GM19468 (cell line): Measurements from ENCODE around the gene JARID2.

Source experiments
- ATAC-seq: cut with Tn5 transposase; IDR thresholded peaks from one replicate; pipeline ENCODE4 v1.9.1; 2021; ENCODE audit warnings: mild to moderate bottlenecking, moderate library complexity, moderate number of reproducible peaks; ENCODE audit not compliant: unreplicated experiment; ENCODE audit errors: extremely low read depth

JARID2 gene

DNA sequence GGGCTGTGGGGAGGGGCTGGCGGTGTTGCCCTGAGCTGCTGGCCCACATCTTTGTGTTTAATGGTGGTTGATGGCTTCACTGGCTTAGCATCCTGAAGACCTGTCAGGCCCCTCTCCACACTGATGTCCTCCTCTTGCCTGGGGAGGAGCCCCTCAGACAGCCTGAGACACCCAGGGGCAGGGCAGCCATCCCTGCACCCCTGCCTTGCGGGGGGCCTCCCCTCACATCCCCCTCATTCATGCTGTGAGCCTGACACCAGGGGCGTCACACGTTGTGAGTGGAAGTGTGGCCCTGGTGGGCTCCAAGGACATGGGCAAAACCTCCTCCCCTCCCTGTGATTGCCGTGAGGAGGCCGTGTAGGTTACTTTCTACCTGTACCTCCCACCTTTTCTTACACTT is 264.3 kb downstream of the JARID2 start:
- no peak for ATAC-seq

DNA sequence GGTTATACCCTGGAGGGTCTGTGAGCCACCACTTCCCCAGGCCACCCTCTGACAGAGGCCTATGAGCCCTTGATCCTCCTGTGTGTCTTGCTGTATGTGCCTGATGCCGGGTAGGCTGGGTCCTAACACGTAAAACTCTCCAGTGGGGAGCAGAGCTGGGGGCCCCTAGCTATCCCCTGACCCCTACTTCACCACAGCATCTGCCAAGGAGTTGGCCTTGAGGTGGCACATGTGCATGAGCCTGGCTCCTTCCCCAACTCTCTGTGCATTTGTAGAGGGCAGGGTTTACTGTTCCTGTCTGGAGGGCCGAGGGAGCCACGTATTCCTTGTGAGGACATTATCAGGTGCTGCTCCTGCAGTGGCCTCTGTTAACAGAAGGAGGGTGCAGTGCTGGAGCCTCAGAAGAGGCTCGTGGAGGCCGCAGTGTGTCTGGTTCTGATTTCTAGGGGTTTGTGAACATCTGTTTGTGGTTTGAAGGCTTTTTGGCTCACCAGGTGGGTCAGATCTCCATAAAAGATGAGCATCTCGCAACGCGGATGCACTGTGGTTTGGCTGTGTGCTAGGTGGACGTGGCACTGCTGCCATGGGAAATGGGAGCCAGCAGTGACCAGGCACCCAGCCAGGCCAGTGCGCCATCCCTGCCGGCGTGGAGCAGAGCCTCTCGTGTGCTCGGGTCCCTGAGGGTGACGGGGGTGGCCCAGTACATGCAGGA is 264.8 kb downstream of the JARID2 start:
- ATAC-seq: no peak

DNA sequence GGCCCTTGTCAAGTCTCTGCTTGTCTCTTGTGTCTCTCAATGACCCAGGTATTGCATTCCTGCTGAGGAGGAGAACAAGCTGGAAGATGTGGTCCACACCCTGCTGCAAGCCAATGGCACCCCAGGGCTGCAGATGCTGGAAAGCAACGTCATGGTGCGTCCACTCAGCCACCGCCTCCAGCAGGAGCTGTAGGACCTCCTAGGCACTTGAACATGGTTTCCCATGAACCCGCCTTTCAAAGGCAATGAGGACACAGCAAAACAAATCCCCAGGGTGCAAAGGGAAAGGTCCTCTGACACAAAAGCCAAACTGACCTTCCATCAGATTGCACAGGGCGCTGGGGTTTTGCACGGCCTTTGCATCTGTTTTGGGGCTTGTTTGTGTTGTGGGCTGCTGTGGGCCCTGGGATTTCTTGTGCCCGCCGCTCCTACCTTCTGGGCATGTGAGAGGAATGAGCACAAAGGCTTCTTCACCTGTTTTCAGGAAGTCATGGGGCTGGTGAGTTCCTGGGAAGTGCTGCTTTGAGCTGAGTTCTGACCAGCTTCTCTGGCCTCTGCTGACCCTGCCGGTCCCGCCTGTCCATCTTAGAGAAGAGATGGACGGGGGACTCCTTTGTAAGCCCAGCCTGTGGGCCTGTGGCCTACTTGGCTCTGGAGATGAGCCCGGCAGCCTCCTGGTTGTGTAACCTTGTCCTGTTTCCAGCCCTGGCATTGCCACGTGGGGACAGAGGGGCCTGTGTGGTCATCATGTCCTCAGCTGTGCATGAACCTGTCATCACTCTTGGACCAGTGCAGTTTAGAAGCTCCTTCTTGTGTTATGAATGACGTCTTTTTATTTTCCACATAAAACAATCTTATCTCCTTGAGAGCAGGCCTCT is 265.6 kb downstream of the JARID2 start:
- no peak for ATAC-seq

DNA sequence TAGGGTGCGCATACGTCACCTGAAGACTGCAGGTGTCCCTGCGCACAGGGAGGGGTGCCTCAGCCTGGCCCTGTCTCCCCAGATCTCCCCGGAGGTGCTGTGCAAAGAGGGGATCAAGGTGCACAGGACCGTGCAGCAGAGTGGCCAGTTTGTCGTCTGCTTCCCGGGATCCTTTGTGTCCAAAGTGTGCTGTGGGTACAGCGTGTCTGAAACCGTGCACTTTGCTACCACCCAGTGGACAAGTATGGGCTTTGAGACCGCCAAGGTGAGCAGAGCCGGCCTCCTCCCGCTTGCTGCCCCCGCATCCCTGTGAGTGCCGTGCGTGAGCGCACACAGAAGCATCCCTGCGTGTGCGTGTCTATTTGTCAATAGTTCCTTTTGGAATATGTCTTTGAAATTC is 266.3 kb downstream of the JARID2 start:
- no peak for ATAC-seq

DNA sequence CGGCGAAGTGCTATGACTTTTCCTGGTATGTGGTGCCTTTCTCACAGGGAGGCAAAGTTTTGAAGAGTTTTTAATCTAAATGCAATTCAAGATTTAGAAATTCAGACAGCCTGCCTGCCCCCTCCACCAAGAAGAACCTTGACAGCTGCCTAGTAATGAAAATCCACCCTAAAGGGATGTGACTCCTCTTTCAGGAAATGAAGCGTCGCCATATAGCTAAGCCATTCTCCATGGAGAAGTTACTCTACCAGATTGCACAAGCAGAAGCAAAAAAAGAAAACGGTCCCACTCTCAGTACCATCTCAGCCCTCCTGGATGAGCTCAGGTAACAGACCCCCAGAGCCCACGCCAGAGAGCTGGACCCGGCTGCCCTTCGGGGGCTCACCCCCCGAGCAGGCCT is 266.9 kb downstream of the JARID2 start:
- ATAC-seq: no peak

DNA sequence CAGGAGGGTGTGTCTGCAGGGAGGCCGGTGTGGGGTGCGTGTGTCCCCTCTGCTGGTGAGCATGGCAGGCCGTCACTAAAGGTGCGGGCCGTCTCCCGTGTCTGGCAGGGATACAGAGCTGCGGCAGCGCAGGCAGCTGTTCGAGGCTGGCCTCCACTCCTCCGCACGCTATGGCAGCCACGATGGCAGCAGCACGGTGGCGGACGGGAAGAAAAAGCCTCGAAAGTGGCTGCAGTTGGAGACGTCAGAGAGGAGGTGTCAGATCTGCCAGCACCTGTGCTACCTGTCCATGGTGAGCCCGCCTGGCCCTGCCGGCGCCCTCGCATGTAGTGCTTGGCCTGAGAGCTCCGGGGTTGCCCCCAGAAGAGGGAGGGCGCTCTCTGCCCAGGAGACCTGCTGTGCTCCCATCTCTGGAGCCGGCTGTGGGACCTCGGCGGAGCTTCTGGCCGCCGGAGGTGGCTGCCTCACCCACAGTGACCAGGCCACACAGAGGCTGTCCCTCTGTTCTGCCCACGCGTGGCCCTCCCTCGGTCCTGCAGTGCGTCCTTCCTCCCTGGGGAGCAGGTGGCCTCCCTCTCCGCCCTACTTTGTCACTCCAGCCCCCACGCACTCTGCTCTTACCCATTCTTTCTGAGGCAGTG is 267.4 kb downstream of the JARID2 start:
- no peak for ATAC-seq

DNA sequence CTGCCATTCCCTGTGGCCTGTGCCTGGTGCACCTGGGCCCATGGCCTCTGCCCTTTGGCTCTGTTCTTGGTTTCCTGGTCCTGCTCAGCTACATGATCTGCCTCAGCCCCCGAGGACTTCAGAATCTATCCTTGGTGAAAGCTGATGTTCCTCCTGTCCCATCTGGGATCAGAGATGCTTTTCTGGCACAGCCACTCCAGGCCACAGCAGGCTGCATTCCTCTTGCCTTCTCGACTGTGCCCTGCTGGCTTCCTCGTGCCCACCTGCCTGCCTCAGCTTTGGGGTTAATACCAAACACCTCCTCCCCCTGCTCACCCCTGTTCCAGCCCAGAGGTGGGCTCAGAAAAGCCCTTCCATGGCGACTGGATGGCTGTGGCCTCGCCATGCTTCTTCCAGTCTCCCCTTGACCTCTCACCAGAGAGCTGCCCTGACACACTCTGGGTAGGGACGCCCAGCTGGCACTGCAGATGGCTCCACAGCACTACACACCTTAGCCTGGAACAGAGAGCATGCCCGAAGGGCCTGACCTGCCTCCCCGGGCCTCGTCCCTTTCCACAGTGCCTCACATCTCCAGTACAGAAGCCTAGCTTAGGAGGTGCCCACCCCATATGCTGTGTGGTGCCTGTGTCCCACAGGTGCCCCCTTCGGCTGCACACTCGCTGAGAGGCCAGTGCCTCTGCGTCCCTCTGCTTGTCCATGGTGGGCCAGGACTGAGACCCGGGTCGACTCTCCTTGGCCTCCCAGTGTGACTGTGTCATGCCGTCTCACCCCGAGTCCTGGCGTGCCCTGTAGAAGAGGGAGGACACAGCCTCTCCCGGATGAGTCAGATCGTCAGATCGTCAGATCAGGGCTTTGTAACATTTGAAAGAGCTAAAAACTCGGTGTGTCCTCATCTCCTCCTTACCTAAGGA is 268.2 kb downstream of the JARID2 start:
- no peak for ATAC-seq

DNA sequence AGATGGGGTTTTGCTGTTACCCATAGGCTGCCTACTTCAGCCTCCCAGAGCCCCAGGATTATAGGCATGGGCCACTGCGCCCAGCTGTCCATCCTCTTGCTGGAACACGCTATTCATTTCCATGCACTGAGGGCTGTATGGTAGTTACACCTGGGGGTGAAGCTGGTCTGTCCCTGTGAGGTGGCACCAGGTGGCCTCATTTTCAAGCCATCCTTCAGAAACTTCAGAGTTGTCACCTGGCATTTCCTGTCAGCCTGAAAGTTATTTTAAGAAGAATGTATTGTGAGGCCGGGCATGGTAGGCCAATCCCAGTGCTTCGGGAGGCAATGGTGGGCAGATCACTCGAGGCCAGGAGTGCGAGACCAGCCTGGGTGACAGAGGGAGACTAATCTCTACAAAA is 269.4 kb downstream of the JARID2 start:
- ATAC-seq: no peak

DNA sequence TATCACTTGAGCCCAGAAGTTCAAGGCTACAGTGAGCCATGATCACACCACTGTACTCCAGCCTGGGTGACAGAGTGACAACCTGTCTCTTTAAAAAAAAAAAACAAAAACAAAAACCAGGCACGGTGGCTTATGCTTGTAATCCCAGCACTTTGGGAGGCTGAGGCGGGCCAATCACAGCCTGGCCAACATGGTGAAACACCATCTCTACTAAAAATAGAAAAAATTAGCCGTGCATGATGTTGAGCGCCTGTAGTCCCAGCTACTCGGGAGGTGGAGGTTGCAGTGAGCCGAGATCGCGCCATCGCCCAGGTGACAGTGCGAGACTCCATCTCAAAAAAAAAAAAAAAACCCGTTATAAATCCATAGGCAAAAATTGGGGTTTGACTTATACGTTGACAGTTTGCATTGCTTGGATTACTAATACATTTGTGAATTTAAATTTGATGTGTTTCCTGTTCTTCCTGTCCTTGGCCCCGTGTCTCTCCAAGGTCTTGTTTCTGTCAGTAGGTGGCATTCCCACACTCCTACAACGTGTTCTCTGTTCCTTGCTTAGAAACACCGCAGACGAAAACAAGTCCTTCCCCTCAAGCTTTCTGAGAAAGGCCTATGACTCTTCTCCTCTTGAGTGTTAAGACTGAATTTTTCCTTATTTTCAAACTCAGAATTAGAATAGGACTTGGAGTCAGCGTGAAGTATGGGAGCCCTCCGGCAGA is 269.9 kb downstream of the JARID2 start:
- ATAC-seq: no peak

DNA sequence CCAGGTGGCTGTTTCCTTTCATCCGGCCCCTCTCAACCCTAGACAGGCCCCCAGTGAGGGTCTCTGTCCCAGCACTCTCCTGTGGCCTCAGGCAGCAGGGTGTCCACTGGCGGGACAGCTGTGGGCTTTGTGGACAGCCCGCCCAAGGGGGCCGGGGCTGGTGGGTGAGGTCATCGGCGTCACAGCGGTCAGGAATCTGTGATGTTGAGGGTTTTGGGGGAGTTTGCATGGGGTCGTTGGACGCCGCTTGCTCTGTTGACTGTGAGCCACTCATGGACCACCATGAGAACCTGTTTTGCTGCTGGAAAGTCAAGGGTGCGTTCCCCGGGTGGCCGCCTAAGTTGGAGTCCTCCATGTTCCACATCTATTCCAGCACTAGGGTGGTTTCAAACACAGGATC is 270.5 kb downstream of the JARID2 start:
- no peak for ATAC-seq

DNA sequence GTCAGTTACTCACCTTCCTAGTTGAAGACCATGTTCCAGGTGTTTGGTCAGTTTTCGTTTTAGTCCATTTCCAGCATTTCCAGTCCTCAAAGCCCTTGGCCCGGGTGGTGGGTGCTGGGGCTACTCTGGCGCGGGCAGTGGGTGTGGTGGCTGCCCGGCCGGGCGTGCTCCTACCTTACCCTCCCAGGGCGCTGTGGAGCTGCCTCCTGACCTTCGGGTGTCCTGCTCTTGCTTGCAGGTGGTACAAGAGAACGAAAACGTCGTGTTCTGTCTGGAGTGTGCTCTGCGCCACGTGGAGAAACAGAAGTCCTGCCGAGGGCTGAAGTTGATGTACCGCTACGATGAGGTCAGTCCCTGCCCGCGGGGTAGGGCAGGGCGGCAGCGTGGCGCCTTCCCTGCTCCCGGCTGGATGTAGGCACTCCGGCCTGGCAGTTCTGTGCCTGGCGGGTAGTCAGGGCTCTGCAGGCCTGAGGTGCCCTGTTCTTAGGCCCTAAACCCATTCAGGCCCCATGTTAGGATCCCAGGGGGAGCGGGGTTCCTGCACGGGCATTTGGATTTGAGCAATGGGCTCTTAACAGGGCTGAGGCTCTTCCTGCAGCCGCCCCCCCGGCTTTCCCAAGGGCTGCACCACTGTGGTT is 271.2 kb downstream of the JARID2 start:
- ATAC-seq: no peak

DNA sequence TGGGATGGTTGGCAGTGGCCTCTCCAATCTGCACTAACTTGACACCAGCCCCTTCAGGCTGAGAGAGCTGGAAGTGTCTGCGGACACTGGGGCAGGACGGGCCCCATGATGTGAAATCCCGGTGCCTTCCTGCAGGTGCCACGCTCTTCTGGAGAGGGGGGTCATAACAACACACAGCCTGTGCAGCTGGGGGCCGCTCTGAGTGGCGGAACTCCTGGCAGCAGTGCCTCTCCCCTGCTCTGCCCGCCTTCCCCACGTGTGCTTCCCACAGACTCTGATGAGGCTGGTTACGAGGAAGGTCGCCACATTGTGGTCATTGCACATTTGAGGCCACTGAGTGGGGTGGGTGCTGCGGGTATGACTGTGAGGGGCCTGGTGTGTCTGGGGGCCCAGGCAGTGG is 271.7 kb downstream of the JARID2 start:
- no peak for ATAC-seq

DNA sequence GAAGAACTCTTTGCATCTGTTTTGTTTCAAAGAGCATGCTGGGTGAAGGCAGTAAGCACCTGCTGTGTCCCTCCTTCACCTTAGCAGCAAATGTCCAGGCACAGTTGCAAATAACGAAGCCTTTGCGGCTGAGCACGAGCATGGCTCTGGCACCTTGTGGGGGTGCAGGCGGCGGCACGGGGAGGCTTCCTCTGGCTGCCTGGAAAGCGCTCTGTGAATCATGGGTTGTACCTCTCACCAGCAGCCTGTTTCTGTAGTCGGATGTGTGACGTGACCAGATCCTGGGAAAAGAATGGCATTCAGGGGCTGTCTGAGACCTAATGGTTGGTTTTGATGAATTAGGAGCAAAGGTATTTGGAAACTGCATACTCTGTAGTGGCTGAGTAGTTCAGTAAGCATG is 272.2 kb downstream of the JARID2 start:
- ATAC-seq: no peak

DNA sequence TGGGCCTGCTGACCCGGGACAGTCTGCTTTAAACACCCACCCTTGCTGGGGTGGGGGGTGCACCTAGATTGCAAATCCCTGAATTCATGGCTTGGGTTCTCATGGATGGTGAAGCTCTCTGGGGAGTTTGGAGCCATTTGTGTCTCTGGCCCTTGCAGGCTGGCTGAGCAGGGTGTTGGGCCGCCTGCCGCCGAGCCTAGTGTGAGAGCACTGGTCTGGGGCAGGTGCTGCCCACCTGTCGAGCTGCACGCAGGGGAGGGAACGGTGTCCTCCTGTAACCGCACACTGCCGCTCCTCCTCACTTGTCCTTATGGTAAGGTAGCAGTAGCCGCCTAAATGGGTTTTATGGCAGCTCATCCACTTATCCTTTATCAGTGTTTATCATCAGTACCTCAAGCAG is 273.0 kb downstream of the JARID2 start:
- no peak for ATAC-seq

DNA sequence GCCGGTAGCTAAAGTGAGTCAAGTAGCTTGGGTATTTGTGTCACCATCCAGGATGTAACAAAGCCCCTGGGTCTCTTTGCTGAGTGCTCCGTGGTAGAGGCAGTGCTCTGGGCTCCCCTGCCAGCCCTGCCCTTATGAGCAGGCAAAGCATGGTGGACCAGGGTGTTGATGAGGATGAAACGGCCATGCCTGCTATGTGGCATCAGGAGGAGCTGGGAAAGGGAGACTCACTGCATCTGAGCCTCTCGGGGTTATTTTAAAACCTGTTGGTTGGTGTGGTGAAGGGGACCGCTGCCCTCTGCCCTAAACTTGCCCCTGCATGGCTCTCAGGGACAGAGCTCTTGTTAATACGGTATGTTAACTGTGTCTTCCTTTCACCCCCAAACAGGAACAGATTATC is 273.8 kb downstream of the JARID2 start:
- no peak for ATAC-seq

DNA sequence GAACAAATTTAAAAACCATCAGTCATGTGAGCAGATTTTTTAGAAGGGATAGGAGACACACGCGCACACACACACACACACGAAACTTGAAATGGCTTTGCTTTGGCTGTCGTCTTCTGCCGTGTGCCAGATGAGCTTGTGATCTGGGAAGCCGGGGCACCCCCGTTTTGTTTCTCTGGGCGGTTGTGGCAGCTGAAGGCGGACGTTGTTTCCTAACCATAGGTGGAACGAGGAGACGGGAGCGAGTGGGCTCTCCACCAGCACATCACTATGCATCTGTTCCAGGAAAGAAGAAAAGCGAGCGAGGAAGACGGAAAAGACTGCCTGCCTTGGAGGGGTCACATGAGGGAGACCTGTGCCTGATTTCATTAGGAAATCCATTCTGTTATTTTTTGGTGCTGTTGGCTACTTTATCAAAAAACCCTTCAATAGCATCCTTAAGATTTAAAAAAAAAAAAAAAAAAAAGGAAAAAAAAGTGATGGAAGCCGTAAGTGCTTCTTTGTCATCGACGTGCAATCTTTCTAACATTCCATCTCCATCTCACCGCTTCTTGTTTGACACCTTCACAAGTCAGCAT is 274.8 kb downstream of the JARID2 start:
- ATAC-seq: no peak

DNA sequence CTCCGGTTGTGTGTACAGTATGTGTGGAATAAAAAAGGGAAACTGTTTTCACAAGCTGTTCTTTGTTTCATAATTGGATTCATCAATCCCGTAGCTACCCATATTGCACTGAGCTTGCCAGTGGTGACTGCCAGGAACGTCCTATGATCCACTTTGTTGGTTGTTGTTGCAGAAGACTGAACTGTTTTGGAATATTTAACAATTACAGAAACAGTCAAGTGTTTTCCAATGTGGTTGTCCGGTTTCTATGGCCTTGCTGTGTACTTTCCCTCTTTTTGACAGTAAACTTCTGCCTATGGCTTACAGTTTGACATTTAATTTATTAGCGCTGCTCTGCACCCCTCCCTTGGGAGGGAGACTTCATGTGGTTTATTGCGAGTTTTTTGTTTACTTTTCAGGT is 275.7 kb downstream of the JARID2 start:
- ATAC-seq: no peak

DNA sequence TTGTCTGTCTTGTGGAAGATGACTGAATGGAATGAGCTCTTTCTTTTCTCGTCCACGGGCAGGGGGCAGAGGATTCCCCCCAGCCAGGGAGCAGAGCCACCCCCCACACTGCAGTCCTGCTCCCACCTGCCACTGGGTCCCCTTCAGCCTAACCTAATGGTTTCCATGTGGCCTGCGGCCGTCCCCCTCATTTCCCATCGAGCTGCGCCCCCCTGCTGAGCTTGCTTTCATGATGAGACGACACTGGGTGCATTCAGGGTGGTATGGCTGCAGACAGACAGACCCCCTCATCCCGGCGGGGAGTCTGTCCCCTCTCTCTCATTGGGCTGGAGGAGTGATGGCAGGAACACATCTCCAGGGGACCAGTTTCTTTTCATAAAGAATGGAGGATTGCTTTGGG is 276.2 kb downstream of the JARID2 start:
- no peak for ATAC-seq

DNA sequence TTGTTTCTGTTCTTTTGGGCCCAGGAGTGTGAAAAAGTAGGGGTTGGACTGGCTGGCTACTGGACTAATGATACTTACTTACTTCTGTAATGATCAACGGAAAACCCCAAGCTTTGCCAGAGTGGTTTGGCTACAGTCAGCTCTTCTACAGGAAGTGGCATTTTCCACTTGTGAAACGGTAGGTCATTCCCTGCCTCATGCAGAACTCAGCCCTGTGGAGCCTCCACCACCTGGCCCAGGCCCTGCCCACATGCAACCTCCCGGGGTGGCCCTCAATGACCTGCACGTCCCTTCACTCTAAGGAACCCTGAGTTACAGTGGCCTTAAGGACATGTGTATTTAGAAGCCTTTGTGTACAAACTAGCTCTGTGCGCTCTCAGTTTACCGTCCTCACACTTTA is 276.6 kb downstream of the JARID2 start:
- ATAC-seq: no peak
